Measurements from ENCODE around the gene SPRN. TPM values are rescaled to one million over a fixed set of nuclear protein-coding genes. Genes with fewer than 3 reads are reported as not detected.
"Not testable (repeated sequence)": the region's sequence is repeated elsewhere in the genome, so short reads cannot be mapped to it uniquely, and the experiment has no call there.

SPRN gene
- total RNA-seq, 2 donors from 2014 or later, result not detected

- Mint-ChIP-seq H3K4me1 (peaks cover 24% of the 10 kb centered on the region), H3K27me3 (no peaks in the 10 kb centered on the region), H3K27ac (peak overlapping the region; percentile 87), H3K4me3 (peak overlapping the region; percentile 90), H3K36me3 (ENCODE audit: low read depth) (no peaks in the 10 kb centered on the region)
- peak; percentile 65 for ATAC-seq
- no peak for DNase-seq
- H3K9me3 ChIP-seq (ENCODE audit: control insufficient read depth, low read length, poor library complexity, severe bottlenecking), result no peaks in the 10 kb centered on the region
Measured at GRCh38 chr10:133388973-133389818, 35.2 kb downstream of the SPRN start.

GRCh38 chr10:133388236-133388972, 36.0 kb downstream of the SPRN start:
- DNase-seq, result no peak
- H3K9me3 ChIP-seq (ENCODE audit: control insufficient read depth, low read length, poor library complexity, severe bottlenecking), result no peaks in the 10 kb centered on the region
- Mint-ChIP-seq H3K27me3 (no peaks in the 10 kb centered on the region), H3K36me3 (ENCODE audit: low read depth) (no peaks in the 10 kb centered on the region), H3K27ac (peak overlapping the region; percentile 87), H3K4me3 (peak overlapping the region; percentile 90), H3K4me1 (peaks cover 23% of the 10 kb centered on the region)
- no peak for ATAC-seq

GRCh38 chr10:133386951-133387350, 37.5 kb downstream of the SPRN start:
- not testable (repeated sequence) for H3K9me3 ChIP-seq (ENCODE audit: control insufficient read depth, low read length, poor library complexity, severe bottlenecking); DNase-seq; H3K27ac Mint-ChIP-seq; H3K4me3 Mint-ChIP-seq; H3K36me3 Mint-ChIP-seq (ENCODE audit: low read depth); ATAC-seq; H3K27me3 Mint-ChIP-seq
- H3K4me1 Mint-ChIP-seq, result peaks cover 23% of the 10 kb centered on the region

- H3K9me3 ChIP-seq (ENCODE audit: control insufficient read depth, low read length, poor library complexity, severe bottlenecking), result no peaks in the 10 kb centered on the region
- ATAC-seq (no peak), DNase-seq (no peak)
- H3K27me3 Mint-ChIP-seq, result no peaks in the 10 kb centered on the region
- H3K4me1 Mint-ChIP-seq, result peaks cover 18% of the 10 kb centered on the region
- H3K27ac Mint-ChIP-seq, result no peak overlapping the region
- H3K36me3 Mint-ChIP-seq (ENCODE audit: low read depth), result no peaks in the 10 kb centered on the region
- H3K4me3 Mint-ChIP-seq, result no peak overlapping the region
Measured at GRCh38 chr10:133385214-133385613, 39.2 kb downstream of the SPRN start.

GRCh38 chr10:133384071-133384470, 40.4 kb downstream of the SPRN start:
- Mint-ChIP-seq H3K4me3 (no peak overlapping the region), H3K4me1 (peaks cover 14% of the 10 kb centered on the region), H3K36me3 (ENCODE audit: low read depth) (no peaks in the 10 kb centered on the region), H3K27me3 (no peaks in the 10 kb centered on the region), H3K27ac (no peak overlapping the region)
- no peaks in the 10 kb centered on the region for H3K9me3 ChIP-seq (ENCODE audit: control insufficient read depth, low read length, poor library complexity, severe bottlenecking)
- DNase-seq (no peak), ATAC-seq (no peak)

GRCh38 chr10:133383551-133383950, 40.9 kb downstream of the SPRN start:
- no peak overlapping the region for H3K4me3 Mint-ChIP-seq
- H3K4me1 Mint-ChIP-seq, result peaks cover 9% of the 10 kb centered on the region
- H3K36me3 Mint-ChIP-seq (ENCODE audit: low read depth), result no peaks in the 10 kb centered on the region
- no peak overlapping the region for H3K27ac Mint-ChIP-seq
- ATAC-seq (no peak), DNase-seq (no peak)
- no peaks in the 10 kb centered on the region for H3K9me3 ChIP-seq (ENCODE audit: control insufficient read depth, low read length, poor library complexity, severe bottlenecking)
- H3K27me3 Mint-ChIP-seq, result no peaks in the 10 kb centered on the region

- peak overlapping the region; percentile 41 for H3K27ac Mint-ChIP-seq
- peaks cover 8% of the 10 kb centered on the region for H3K4me1 Mint-ChIP-seq
- H3K36me3 Mint-ChIP-seq (ENCODE audit: low read depth), result no peaks in the 10 kb centered on the region
- H3K9me3 ChIP-seq (ENCODE audit: control insufficient read depth, low read length, poor library complexity, severe bottlenecking), result no peaks in the 10 kb centered on the region
- no peak for DNase-seq
- ATAC-seq, result no peak
- H3K4me3 Mint-ChIP-seq, result no peak overlapping the region
- no peaks in the 10 kb centered on the region for H3K27me3 Mint-ChIP-seq
Measured at GRCh38 chr10:133381036-133381435, 43.4 kb downstream of the SPRN start.

- no peak for DNase-seq
- Mint-ChIP-seq H3K27ac (peak overlapping the region; percentile 41), H3K4me1 (peaks cover 8% of the 10 kb centered on the region), H3K36me3 (ENCODE audit: low read depth) (no peaks in the 10 kb centered on the region), H3K4me3 (peak overlapping the region; percentile 83), H3K27me3 (no peaks in the 10 kb centered on the region)
- H3K9me3 ChIP-seq (ENCODE audit: control insufficient read depth, low read length, poor library complexity, severe bottlenecking), result no peaks in the 10 kb centered on the region
- no peak for ATAC-seq
Measured at GRCh38 chr10:133379801-133380666, 44.4 kb downstream of the SPRN start.

- ATAC-seq (peak; percentile 73), DNase-seq (peak; percentile 44 to 58 (median 58))
- Mint-ChIP-seq H3K4me3 (peak within 1 kb of the TSS; percentile 83), H3K27me3 (no peaks in the 10 kb centered on the region), H3K4me1 (peaks cover 8% of the 10 kb centered on the region), H3K27ac (peak within 1 kb of the TSS; percentile 41), H3K36me3 (ENCODE audit: low read depth) (no peaks in the 10 kb centered on the region)
- no peaks in the 10 kb centered on the region for H3K9me3 ChIP-seq (ENCODE audit: control insufficient read depth, low read length, poor library complexity, severe bottlenecking)
Measured at GRCh38 chr10:133379152-133379800, 45.1 kb downstream of the SPRN start, which contains the start of gene PAOX. PAOX (plus strand) TSS chr10:133379262; CDS start chr10:133379317, 55 bp downstream.

- ATAC-seq (peak; percentile 59), DNase-seq (peak; percentile 34 to 61 (median 51))
- peak overlapping the region; percentile 81 for H3K4me3 Mint-ChIP-seq
- H3K36me3 Mint-ChIP-seq (ENCODE audit: low read depth), result no peaks in the 10 kb centered on the region
- peaks cover 10% of the 10 kb centered on the region for H3K4me1 Mint-ChIP-seq
- H3K9me3 ChIP-seq (ENCODE audit: control insufficient read depth, low read length, poor library complexity, severe bottlenecking), result no peaks in the 10 kb centered on the region
- H3K27me3 Mint-ChIP-seq, result no peaks in the 10 kb centered on the region
- no peak overlapping the region for H3K27ac Mint-ChIP-seq
Measured at GRCh38 chr10:133378251-133379096, 46.0 kb downstream of the SPRN start.

GRCh38 chr10:133377818-133378250, 46.6 kb downstream of the SPRN start:
- no peak for ATAC-seq
- Mint-ChIP-seq H3K27ac (no peak overlapping the region), H3K36me3 (ENCODE audit: low read depth) (no peaks in the 10 kb centered on the region), H3K4me3 (peak overlapping the region; percentile 81), H3K27me3 (no peaks in the 10 kb centered on the region), H3K4me1 (peaks cover 10% of the 10 kb centered on the region)
- no peak for DNase-seq
- no peaks in the 10 kb centered on the region for H3K9me3 ChIP-seq (ENCODE audit: control insufficient read depth, low read length, poor library complexity, severe bottlenecking)

Measured in T-helper 17 cell (primary cell).